Non-pigmented ciliary epithelial cell (primary cell): ENCODE data around the gene NHP2.
A peak's percentile ranks its signal among the peaks of the same experiment; 100 is the strongest.
"Not testable (repeated sequence)": the region's sequence is repeated elsewhere in the genome, so short reads cannot be mapped to it uniquely, and the experiment has no call there.

Source experiments
- DNase-seq: peaks from one replicate; pipeline ENCODE4 v3.0.0-alpha.2; 2010; ENCODE audit warnings: low read depth

Gene NHP2

GRCh38 chr5:178153530-178154340, at the start of gene NHP2:
Gene NHP2, minus strand, starts transcription at chr5:178153885. Its CDS starts 68 bp downstream, at chr5:178153817.
- DNase-seq, result peak; percentile 94

DNA sequence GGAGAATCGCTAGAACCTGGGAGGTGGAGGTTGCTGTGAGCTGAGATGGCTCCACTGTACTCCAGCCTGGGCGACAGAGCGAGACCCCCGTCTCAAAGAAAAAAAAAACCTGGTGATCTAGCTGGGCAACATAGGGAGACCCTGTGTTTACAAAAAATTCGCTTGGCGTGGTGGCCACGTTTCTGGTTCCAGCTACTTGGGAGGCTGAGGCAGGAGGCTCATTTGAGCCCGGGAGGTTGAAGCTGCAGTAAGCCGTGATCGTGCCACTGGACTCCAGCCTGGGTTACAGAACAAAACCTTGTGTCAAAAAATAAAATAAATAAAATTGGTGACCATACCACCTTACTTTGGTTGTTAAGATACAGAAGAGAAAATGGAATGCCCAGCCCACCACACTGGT, 48.9 kb upstream of the NHP2 start:
- no peak for DNase-seq

GRCh38 chr5:178201927-178202235, 48.2 kb upstream of the NHP2 start:
- DNase-seq, result no peak

DNA sequence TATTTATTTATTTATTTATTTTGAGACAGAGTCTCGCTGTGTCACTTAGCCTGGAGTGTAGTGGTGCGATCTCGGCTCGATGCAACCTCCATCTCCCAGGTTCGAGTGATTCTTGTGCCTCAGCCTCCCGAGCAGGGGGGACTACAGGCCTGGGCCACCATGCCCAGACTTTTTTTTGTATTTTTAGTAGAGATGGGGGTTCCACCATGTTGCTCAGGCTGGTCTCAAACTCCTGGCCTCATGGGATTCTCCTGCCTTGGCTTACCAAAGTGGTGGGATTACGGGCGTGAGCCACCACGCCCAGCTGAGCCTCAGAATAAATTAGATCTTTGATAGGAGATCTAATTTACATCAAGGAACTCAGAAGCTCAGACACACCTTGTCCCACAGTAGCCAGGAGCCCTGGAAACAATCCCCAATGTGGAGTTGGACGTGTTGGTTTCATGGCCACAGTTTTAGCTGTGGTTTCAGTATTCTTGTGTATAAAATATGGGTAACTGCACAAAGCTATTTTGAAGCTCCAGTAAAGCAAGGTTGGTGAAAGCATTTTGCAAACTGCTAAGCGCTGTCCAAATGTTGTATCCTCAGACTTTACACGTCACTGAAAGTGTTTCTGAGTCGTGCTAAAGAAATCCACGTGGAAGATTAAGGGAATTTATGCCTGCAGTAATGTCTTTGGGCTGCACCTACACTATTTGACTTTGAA, 47.7 kb upstream of the NHP2 start:
- no peak for DNase-seq

DNA sequence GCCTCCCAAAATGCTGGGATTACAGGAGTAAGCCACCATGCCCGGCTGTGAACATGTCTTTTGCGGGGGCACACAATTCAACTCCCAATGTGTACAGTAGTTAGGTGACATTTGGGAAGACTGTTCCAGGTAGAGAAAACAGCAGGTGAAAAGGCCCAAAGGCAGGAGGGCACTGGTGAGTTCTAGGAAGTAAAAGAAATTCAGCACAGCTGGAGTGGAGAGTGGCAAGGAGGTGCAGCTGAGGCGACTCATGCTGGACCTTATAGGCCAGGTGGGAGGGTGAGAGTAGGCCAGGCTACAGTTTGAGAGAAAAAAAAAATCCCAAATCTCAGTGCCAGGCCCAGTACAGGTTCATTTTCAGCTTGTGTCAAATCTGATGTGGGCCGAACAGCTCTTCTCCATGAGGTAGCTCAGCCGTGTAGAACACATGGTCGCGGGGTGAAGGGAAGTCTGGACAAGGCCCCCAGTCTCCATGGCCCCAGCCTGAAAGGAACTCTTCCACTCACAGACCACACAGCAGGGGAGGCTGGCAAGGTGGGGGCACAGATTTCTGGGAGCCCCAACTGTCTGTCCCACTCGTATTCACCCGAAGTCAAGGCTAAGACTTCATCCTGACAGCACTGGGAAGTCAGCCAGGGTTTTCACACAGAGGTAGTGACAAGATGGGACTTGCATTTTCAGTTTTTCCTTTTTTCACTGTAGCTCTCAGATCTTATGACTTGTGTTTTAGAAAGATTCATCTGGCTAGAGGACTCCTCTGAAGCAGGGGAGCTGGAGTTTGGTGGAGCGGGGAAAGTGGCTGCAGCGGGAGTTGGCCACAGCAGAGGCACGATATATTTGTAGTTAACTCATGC, 46.1 kb upstream of the NHP2 start:
- DNase-seq, result no peak

GRCh38 chr5:178198706-178199105, 45.0 kb upstream of the NHP2 start:
- DNase-seq, result no peak

GRCh38 chr5:178198151-178198550, 44.5 kb upstream of the NHP2 start:
- not testable (repeated sequence) for DNase-seq

DNA sequence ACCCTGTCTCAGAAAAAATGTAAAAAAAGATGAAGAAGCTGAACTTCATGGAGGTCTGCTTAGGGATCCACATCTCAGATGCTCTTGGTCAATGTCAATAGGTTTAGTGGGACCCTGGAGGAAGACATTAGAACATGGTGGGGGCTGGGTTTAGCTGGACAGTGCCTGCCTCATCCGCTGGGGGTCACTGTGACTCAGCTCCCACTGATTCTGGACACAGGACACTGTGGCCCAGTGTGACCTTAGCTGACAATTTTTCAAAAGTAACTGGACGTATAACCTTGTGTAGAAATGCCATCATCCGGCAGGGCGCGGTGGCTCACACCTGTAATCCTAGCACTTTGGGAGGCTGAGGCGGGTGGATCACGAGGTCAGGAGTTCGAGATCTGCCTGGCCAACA, 43.3 kb upstream of the NHP2 start:
- DNase-seq, result no peak

DNA sequence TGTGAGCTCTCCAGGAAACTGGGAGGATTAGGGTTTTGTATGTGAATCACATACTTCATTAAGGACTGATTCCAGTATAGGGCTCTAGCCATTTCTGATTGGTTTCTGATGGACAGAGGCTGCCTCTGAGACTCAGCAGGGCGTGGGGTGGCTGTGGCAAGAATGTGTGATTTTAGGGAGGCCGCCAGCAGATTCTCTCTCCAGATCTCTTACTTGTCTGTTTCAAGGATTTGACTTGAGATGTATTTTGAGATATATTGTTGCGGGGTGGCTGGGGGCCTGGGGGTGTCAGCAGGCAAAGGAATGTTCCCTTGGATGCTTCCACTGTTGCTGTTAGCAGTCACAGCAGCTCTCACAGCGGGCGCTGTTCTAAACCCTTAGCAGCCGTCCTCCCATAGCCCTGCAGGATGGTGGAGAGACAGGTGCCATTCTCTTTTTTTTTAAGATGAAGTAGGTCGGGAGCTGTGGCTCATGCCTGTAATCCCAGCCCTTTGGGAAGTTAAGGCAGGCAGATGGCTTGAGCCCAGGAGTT, 42.7 kb upstream of the NHP2 start:
- no peak for DNase-seq

DNA sequence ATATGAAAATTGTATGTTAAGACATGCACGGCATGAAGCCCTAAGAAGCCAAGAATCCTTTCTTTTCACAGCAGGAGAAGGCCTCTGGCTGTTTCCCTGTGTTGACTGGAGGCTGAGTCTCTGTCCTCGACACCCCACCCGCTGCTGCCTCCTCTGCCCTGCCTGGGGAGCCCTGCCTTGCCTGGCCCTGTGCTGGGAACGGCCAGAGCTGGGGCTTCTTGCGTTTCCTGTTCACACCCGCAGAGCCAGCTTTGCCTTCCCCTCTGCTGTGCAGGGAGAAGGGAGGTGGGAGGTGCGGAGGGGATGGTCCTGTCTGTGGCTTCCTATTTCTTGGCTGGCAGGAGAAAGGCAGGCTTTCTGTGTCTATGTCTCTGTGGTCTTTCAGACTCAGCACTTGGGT, 40.3 kb upstream of the NHP2 start:
- no peak for DNase-seq

DNA sequence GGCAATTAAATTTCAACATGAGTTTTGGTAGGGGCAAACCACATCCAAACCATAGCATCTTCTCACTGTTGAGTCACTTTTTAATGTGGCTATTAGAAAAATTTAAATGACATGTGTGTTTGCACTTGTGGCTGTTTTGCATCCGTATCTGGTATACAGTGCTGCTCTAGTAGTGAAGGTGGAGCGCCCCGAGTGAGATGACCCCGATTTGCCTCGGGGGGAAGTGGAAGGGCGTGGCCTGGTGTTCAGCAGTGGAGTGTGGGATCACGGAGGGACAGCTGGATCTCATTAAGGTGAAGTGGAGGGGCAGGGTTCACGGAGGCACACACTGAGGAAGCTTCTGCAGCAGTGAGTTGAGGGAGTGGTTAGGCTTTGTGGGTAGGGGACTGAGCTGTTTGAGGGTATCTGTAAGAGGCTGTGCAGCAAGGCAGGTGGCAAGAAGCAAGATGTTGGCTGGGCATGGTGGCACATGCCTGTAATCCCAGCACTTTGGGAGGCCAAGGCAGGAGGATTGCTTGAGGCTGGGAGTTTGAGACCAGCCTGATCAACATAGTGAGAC, 39.6 kb upstream of the NHP2 start:
- DNase-seq, result no peak

- no peak for DNase-seq
These were observed 39.1 kb upstream of the NHP2 start for GRCh38 chr5:178192787-178193186.

DNA sequence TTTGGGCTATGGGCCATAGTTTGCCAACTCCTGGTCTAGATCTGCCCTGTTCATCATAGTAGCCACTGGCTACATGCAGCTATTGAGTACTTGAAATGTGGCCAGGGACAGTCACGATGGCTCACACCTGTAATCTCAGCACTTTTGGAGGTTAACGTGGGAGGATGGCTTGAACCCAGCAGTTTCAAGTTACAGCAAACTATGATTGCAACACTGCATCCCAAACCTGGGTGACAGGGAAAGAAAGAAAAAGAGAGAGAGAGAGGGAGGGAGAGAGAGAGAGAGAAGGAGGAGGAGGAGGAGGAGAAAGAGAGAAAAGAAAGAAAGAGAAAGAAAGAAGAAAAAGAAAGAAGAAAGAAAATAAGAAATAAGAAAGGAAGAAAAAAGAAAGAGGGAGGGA, 38.6 kb upstream of the NHP2 start:
- DNase-seq, result no peak

DNA sequence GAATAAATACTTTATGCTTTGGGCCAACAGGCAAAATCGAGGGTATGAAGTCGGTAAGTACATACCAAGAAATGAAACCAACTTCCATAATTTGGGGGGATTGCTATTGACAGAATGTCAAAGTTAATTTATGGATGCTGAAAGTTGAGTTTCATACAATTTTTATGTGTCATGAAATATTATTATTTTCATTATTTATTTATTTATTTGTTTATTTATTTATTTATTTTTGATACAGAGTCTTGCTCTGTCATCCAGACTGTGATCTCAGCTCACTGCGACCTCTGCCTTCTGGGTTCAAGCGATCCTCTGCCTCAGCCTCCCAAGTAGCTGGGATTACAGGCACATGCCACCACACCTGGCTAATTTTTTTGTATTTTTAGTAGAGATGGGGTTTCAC, 38.0 kb upstream of the NHP2 start:
- DNase-seq, result no peak

- DNase-seq, result no peak
These were observed 35.7 kb upstream of the NHP2 start for GRCh38 chr5:178189433-178189832.

GRCh38 chr5:178187014-178187413, 33.3 kb upstream of the NHP2 start, which contains the start of gene GMCL2:
Gene GMCL2, minus strand, starts transcription at chr5:178187371. Its CDS starts 72 bp downstream, at chr5:178187299.
- DNase-seq, result no peak

- no peak for DNase-seq
These were observed 32.7 kb upstream of the NHP2 start for GRCh38 chr5:178186427-178186826.

GRCh38 chr5:178182158-178182876, 28.6 kb upstream of the NHP2 start:
- DNase-seq, result no peak

GRCh38 chr5:178180141-178180863, 26.6 kb upstream of the NHP2 start:
- no peak for DNase-seq

- no peak for DNase-seq
These were observed 23.9 kb upstream of the NHP2 start for GRCh38 chr5:178177569-178177968.

DNA sequence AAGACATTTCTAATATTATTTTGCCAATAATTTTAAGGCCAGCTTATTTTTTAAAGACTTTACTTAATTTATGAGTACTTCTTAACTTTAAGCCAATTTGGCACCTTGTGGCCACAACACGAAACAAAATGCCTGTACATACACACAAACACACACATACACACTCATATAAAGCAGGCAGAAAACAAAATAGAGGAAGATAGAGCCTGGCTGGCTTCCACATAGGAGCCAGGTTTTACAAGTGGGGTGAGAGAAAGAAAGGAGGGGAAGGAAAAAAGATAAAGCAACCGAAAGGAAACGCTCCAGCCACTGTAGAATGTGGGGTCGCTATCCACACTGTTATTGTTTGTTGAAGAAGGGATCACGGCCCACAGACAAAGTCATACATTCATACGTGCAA, 23.1 kb upstream of the NHP2 start:
- no peak for DNase-seq
